Keratinocyte (primary cell): ENCODE measurements around the gene SBSN. TPM values are rescaled to one million over a fixed set of nuclear protein-coding genes. Genes with fewer than 3 reads are reported as not detected.
A peak's percentile ranks its signal among the peaks of the same experiment; 100 is the strongest.

Experiments used
- DNase-seq: peaks from one replicate; pipeline ENCODE4 v3.0.0-alpha.2; 2011; ENCODE audit warnings: low read depth, missing footprints, low spot score
- FAIRE-seq: peaks from 2 replicates; lab custom pipeline; 2011; peaks lifted over from hg19 to GRCh38; lab: Jason Lieb, UNC
- H2AFZ ChIP-seq: 2 replicates; pipeline ENCODE4 v1.6.0; 2012; ENCODE audit warnings: low read length, control low read depth, inconsistent platforms; ENCODE audit not compliant: control insufficient read depth
- H3K27ac ChIP-seq: 2 replicates; pipeline ENCODE4 v1.5.1; 2011; ENCODE audit warnings: low read length; ENCODE audit not compliant: control insufficient read depth, insufficient read depth
- H3K27me3 ChIP-seq: 3 replicates; pipeline ENCODE4 v1.6.0; 2011; ENCODE audit warnings: low read length; ENCODE audit not compliant: control insufficient read depth, insufficient read depth; ENCODE audit errors: extremely low read depth
- H3K36me3 ChIP-seq, 2 experiments: 2 replicates in 1 of 2; 3 replicates in 1 of 2; pipeline ENCODE4 v1.5.1; 2011; ENCODE audit warnings: low read length in 2 of 2, mild to moderate bottlenecking in 1 of 2; ENCODE audit not compliant: control insufficient read depth in 2 of 2, insufficient read depth in 2 of 2; ENCODE audit errors: extremely low read depth in 1 of 2
- H3K4me1 ChIP-seq: 3 replicates; pipeline ENCODE4 v1.5.1; 2011; ENCODE audit warnings: low read length; ENCODE audit not compliant: control insufficient read depth, insufficient read depth; ENCODE audit errors: extremely low read depth
- H3K4me2 ChIP-seq: 3 replicates; pipeline ENCODE4 v1.6.0; 2011; ENCODE audit warnings: low read depth, low read length; ENCODE audit not compliant: control insufficient read depth, insufficient read depth; ENCODE audit errors: extremely low read depth
- H3K4me3 ChIP-seq, 3 experiments: fragments of 200-600 bp in 1 of 3; sonication (generic) in 1 of 3; 2 replicates in 2 of 3; 3 replicates in 1 of 3; pipeline ENCODE4 v1.5.1; 2011 to 2016; ENCODE audit warnings: low read length in 3 of 3, mild to moderate bottlenecking in 3 of 3, control low read depth in 2 of 3, inconsistent platforms in 1 of 3, low read depth in 1 of 3, mixed read lengths in 1 of 3, mixed run types in 1 of 3, moderate library complexity in 1 of 3; ENCODE audit not compliant: control insufficient read depth in 2 of 3, insufficient read depth in 2 of 3; ENCODE audit errors: extremely low read depth in 1 of 3
- H3K79me2 ChIP-seq: 2 replicates; pipeline ENCODE4 v1.6.0; 2012; ENCODE audit warnings: low read length; ENCODE audit not compliant: control insufficient read depth, insufficient read depth
- H3K9ac ChIP-seq: 3 replicates; pipeline ENCODE4 v1.6.0; 2011; ENCODE audit warnings: low read length; ENCODE audit not compliant: control insufficient read depth, insufficient read depth; ENCODE audit errors: extremely low read depth
- H3K9me1 ChIP-seq: 3 replicates; pipeline ENCODE4 v1.6.0; 2011; ENCODE audit warnings: low read length; ENCODE audit not compliant: control insufficient read depth, insufficient read depth; ENCODE audit errors: extremely low read depth
- H3K9me3 ChIP-seq: 2 replicates; pipeline ENCODE4 v1.5.1; 2012; ENCODE audit warnings: low read depth, low read length; ENCODE audit not compliant: control insufficient read depth
- H4K20me1 ChIP-seq: 3 replicates; pipeline ENCODE4 v1.6.0; 2011; ENCODE audit warnings: low read length; ENCODE audit not compliant: control insufficient read depth, insufficient read depth; ENCODE audit errors: extremely low read depth
- EZH2 ChIP-seq: IDR thresholded peaks from one replicate; pipeline ENCODE4 v1.6.1; 2012; ENCODE audit warnings: inconsistent platforms, mild to moderate bottlenecking, low read length, moderate library complexity
- dilution Hi-C: fragments of 300-500 bp; cut with MboI; formaldehyde crosslinking; loops from one replicate; pipeline ENCODE4 v1.7.0; 2020; ENCODE audit warnings: low sequenced_read_pairs; ENCODE audit not compliant: extremely low pct_ligation_motif_present
- polyA plus RNA-seq, 5 experiments: library from polyadenylated mRNA; depleted of rRNA in 3 of 5; stranded (reverse) in 3 of 5; stranded (forward) in 1 of 5; unstranded in 1 of 5; fragments of >200 nt; gene quantifications; 1 replicate in 1 of 5; 2 replicates in 3 of 5; 3 replicates in 1 of 5; pipeline versions ENCODE4 v1.2.1 to v1.2.3, GENCODE V29; 2011 to 2012; ENCODE audit warnings: missing spikeins in 2 of 5, low read depth in 1 of 5, low replicate concordance in 1 of 5
- TF ChIP-seq, protein P1 (sequence below), 3 experiments: IDR thresholded peaks in 1 of 3; conservative IDR thresholded peaks in 1 of 3; optimal IDR thresholded peaks in 1 of 3; 2 replicates in 2 of 3; 3 replicates in 1 of 3; pipeline versions ENCODE3 to v1.5.1; 2011; ENCODE audit warnings: low read length in 3 of 3, mild to moderate bottlenecking in 3 of 3, moderate library complexity in 2 of 3, control low read depth in 1 of 3, inconsistent platforms in 1 of 3; ENCODE audit not compliant: insufficient read depth in 2 of 3; ENCODE audit errors: extremely low read depth in 1 of 3

SBSN gene
- polyA plus RNA-seq, 1 donor (not counting 4 experiments of a cell fraction or from before 2014, with no cell fraction given), result 49.0 TPM

- H3K27me3 ChIP-seq, result peaks cover 5% of the 10 kb centered on the region
- H3K9me1 ChIP-seq, result no peaks in the 10 kb centered on the region
- DNase-seq, result no peak
- no peak for FAIRE-seq
- no peak overlapping the region for H3K27ac ChIP-seq
- no peak overlapping the region for H3K4me2 ChIP-seq
- peak overlapping the region; percentile 12 for H2AFZ ChIP-seq
- H3K79me2 ChIP-seq, result peaks cover 3% of the 10 kb centered on the region
- H3K4me3 ChIP-seq, result no peak overlapping the region
- H4K20me1 ChIP-seq, result no peaks in the 10 kb centered on the region
- H3K9me3 ChIP-seq, result no peaks in the 10 kb centered on the region
- TF ChIP-seq, protein P1, sequence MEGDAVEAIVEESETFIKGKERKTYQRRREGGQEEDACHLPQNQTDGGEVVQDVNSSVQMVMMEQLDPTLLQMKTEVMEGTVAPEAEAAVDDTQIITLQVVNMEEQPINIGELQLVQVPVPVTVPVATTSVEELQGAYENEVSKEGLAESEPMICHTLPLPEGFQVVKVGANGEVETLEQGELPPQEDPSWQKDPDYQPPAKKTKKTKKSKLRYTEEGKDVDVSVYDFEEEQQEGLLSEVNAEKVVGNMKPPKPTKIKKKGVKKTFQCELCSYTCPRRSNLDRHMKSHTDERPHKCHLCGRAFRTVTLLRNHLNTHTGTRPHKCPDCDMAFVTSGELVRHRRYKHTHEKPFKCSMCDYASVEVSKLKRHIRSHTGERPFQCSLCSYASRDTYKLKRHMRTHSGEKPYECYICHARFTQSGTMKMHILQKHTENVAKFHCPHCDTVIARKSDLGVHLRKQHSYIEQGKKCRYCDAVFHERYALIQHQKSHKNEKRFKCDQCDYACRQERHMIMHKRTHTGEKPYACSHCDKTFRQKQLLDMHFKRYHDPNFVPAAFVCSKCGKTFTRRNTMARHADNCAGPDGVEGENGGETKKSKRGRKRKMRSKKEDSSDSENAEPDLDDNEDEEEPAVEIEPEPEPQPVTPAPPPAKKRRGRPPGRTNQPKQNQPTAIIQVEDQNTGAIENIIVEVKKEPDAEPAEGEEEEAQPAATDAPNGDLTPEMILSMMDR (optimal IDR thresholded peaks at IDR 0.05 in 1 of 3, IDR thresholded peaks at IDR 0.05 in 1 of 3, conservative IDR thresholded peaks at IDR 0.05 in 1 of 3; ENCODE audit: extremely low read depth in 1 of 3, insufficient read depth in 2 of 3, low read length in 3 of 3), result no peak
- TF ChIP-seq EZH2, result no peak
- no peaks in the 10 kb centered on the region for H3K36me3 ChIP-seq
- peaks cover 21% of the 10 kb centered on the region for H3K4me1 ChIP-seq
- dilution Hi-C loops, result no loop called here
- no peak overlapping the region for H3K9ac ChIP-seq
Observed at GRCh38 chr19:35514282-35514809, 13.8 kb downstream of the SBSN start.

DNA sequence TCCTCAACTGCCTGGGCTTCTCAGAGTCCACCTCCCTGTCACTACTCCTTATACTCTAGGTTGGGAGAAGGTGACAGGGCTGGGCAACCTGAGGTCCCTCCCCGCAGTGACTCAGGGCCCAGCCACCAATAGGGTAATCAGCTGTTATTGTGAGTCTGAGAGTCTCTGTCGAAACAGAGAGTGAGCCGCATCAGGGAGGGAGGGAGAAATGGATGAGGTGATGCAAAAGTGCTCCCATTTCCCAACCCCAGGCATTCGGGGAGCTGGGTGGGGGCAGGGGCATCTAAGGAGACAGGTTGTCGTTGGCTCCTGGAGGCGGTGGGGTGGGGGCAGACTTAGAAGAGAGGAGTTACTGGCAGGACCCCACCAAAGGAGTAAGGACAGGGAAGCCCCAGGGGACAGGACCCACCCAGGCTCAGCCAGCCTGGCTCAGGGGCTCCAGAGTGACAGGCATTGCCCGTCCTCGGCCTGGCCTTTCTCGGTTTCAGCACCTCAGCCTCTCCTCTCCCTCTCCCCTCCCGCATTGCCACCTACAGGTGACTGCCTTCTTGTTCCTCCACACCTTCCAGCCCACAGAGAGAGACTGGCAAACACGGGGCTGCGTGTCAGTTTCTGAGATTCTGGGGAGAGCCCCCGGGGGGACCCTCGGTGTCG lies 14.4 kb downstream of the SBSN start, which contains the start of gene DMKN:
Gene DMKN (minus strand): TSS at position 22 of the 654 bp plus-strand sequence. CDS start 174 bp downstream, outside the sequence.
- no peaks in the 10 kb centered on the region for H3K9me3 ChIP-seq
- H3K36me3 ChIP-seq, result no peaks in the 10 kb centered on the region
- no peak within 1 kb of the TSS for H3K4me3 ChIP-seq
- TF ChIP-seq, protein P1 (optimal IDR thresholded peaks at IDR 0.05 in 1 of 3, IDR thresholded peaks at IDR 0.05 in 1 of 3, conservative IDR thresholded peaks at IDR 0.05 in 1 of 3; ENCODE audit: extremely low read depth in 1 of 3, insufficient read depth in 2 of 3, low read length in 3 of 3), result peak; percentile 22 to 36 (median 27)
- TF ChIP-seq EZH2, result no peak
- no peaks in the 10 kb centered on the region for H3K9me1 ChIP-seq
- H3K4me1 ChIP-seq, result peaks cover 20% of the 10 kb centered on the region
- peaks cover 7% of the 10 kb centered on the region for H3K79me2 ChIP-seq
- dilution Hi-C loops, result no loop called here
- no peak for FAIRE-seq
- no peak within 1 kb of the TSS for H3K4me2 ChIP-seq
- H2AFZ ChIP-seq, result peak within 1 kb of the TSS; percentile 12
- no peaks in the 10 kb centered on the region for H4K20me1 ChIP-seq
- H3K9ac ChIP-seq, result no peak within 1 kb of the TSS
- H3K27me3 ChIP-seq, result peaks cover 5% of the 10 kb centered on the region
- no peak for DNase-seq
- H3K27ac ChIP-seq, result no peak within 1 kb of the TSS
